ENCODE measurements around the gene DTWD2.

DNA sequence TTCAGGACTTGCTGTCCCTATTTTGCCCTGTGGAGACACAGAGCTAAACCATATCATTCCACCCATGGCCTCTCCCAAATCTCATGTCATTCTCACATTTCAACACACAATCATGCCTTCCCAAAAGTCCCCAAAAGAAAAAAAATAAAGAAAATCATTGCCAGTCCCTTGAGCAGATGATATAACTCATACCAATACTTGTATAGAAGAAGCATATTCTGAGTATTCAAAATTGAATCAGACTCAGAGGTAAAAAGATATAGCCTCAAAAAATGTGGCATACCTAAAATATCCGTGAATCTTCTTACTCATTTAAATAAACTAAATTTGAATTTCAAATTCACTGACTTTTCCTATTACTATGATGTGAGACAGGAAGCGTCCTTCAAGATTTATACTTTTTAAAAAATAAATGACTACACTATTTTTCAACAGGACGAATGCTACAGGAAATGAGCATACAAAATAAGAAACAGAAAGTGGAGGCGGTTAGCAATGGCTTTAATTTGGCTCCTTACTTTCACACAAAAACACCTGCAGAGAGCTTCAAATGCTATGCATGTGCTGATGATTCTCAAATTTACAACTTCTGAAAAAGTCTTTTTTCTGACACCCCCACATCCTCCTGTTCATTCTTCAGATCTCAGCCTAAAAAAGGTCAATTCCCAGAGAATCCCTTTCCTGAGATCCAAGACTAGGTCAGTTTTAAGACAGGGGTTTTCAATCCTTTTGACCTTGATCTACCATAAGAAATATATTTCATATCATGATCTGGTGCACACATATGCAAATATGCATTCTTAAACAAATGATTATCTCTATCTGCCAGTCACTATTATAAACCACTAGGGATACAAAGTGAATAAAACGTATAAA is 42.9 kb upstream of the DTWD2 start:
- no peak for TF ChIP-seq FOXM1 (IDR thresholded peaks at IDR 0.05; ENCODE audit: borderline replicate concordance)
- no peak for TF ChIP-seq ZNF384 (IDR thresholded peaks at IDR 0.05)
- TF ChIP-seq ELF4 (IDR thresholded peaks at IDR 0.05) = no peak
- TF ChIP-seq HDGF (IDR thresholded peaks at IDR 0.05; ENCODE audit: borderline replicate concordance) = no peak
- TF ChIP-seq SUZ12 (IDR thresholded peaks at IDR 0.05) = no peak
- no peak for TF ChIP-seq SP1 (IDR thresholded peaks at IDR 0.05)
- no peak for TF ChIP-seq FOXA1 (IDR thresholded peaks at IDR 0.05)
- TF ChIP-seq FOXK2 (IDR thresholded peaks at IDR 0.05) = no peak
- no peak for TF ChIP-seq NFRKB (IDR thresholded peaks at IDR 0.05)
- TF ChIP-seq, protein P1, sequence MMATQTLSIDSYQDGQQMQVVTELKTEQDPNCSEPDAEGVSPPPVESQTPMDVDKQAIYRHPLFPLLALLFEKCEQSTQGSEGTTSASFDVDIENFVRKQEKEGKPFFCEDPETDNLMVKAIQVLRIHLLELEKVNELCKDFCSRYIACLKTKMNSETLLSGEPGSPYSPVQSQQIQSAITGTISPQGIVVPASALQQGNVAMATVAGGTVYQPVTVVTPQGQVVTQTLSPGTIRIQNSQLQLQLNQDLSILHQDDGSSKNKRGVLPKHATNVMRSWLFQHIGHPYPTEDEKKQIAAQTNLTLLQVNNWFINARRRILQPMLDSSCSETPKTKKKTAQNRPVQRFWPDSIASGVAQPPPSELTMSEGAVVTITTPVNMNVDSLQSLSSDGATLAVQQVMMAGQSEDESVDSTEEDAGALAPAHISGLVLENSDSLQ (IDR thresholded peaks at IDR 0.05) = no peak
- TF ChIP-seq BHLHE40 (IDR thresholded peaks at IDR 0.05; ENCODE audit: borderline replicate concordance) = no peak
- TF ChIP-seq TARDBP (IDR thresholded peaks at IDR 0.05) = no peak
- no peak for TF ChIP-seq CTBP1 (IDR thresholded peaks at IDR 0.05; ENCODE audit: borderline replicate concordance)
- TF ChIP-seq ARNT (IDR thresholded peaks at IDR 0.05) = no peak

All from HEK293T (cell line).